HG03565 (cell line): ENCODE data around the gene GYPB.
"Not testable (repeated sequence)": the region's sequence is repeated elsewhere in the genome, so short reads cannot be mapped to it uniquely, and the experiment has no call there.

Experiments used
- ATAC-seq: cut with Tn5 transposase; IDR thresholded peaks from one replicate; pipeline ENCODE4 v1.9.1; 2021; ENCODE audit warnings: mild to moderate bottlenecking, moderate library complexity; ENCODE audit not compliant: unreplicated experiment

Gene GYPB

DNA sequence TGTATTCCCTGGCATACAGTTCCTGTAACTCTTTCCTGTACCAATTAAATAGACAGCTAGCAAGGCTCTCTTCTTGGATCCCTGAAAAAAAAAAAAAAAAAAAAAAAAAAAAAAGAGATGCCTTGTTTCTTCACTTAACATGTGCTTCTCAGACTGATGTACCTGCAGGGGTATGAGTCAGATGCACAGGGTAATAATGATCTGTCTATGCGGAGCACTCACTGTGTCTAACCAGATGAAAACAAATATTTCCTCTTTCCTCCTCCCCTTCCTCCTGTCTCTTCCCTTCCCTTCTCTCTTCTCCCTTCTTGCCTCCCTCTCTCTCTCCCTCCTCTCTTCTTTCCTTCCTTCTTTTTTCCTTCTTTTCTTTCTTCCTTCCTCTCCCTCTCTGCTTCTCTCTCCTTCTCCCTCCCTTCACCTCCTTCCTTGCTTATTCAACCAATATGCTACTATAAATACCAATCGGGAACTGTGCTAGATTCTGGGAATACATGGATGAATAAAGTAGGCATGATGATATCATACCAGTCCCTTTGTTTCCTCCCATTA, 3.0 kb downstream of the GYPB start:
- not testable (repeated sequence) for ATAC-seq

DNA sequence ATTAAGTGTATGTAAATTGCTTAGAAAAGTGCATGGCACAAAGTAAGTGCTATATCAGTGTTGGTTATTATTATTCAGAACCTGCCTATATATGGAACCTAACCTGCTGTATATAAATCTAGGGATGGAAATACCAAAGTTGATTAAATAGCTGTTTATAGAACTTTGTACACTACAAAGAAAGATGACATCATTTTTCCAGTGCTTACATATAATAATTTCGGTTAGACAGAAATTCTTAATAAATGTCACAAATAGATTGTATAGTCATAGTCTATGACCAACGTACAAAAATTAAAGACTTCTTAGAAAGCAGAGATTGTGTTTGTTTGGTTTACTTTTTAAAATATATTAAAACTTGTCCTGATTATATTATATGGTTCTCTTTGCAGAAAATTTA, 4.4 kb downstream of the GYPB start:
- ATAC-seq = no peak

GRCh38 chr4:144008602-144009001, 10.6 kb downstream of the GYPB start:
- not testable (repeated sequence) for ATAC-seq

GRCh38 chr4:144007960-144008359, 11.2 kb downstream of the GYPB start:
- ATAC-seq = not testable (repeated sequence)

- ATAC-seq = not testable (repeated sequence)
Observed at GRCh38 chr4:144006200-144006803, 12.9 kb downstream of the GYPB start.

- not testable (repeated sequence) for ATAC-seq
Observed at GRCh38 chr4:144005558-144005953, 13.6 kb downstream of the GYPB start.

DNA sequence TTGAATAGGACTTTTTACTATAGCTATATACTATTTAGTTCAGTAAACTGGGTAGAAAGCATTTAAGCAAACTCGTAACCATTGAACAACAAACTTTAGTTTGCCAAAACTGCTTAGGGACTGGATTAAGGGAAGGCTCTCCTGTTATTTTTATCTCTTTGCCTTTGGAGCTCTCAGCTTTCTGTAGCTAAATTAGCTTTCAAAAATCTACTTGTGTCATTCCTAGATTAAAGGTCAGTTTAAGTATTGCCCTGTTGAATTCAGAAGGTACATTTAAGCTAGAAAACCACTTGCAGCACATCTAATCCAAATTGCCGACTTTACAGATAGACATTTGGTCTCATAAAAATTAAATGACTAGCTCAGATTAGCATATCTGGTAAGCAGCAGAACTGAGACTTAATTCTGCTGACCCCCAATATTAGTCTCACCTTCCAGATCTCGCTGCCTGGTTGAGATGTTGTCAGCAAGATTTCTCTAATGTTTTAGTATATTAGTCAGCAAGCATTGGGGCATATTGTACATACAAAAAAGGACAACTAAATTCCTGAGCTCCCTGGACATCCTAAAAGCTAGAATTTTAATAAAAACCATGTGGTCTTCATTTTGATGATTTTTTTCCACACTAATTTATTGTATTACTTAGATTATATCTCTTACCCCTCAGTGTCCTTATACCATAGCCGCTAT, 14.2 kb downstream of the GYPB start:
- not testable (repeated sequence) for ATAC-seq

DNA sequence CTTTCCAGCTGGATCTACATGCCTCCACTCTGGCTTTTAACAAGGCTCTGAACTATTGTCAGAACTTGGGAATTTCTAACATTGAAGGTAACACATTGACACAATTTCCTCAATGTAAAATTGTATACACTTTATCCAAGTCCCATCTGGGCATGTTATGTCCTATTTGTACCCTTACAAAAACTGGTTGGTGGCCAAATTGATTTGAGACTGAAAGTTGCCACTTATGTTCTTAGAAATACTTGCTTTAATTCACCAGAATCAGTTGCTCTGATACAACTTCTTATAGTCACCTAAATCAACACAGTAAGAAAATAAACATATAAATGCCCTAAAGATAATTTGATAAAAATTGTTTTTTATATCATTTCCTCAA, 15.3 kb downstream of the GYPB start:
- ATAC-seq = not testable (repeated sequence)

- not testable (repeated sequence) for ATAC-seq
Observed at GRCh38 chr4:144003205-144003889, 15.8 kb downstream of the GYPB start.

GRCh38 chr4:144000331-144000995, 18.7 kb downstream of the GYPB start:
- ATAC-seq = not testable (repeated sequence)

- ATAC-seq = not testable (repeated sequence)
Observed at GRCh38 chr4:143996193-143996592, 23.0 kb downstream of the GYPB start.

DNA sequence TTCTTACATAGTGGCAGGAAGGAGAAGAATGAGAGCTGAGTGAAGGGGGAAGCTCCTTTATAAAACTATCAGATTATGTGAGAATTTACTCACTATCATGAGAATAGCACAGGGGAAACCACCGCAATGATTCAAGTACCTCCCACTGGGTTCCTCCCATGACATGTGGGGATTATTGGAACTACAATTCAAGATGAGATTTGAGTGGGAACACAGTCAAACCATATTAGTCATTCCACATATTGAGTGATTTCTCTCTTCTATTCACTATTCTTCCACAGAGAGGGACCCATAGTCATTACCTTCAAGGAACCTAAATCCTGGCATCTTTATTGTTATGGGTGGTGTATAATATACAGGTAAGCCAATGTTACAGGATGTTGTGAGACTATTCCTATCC, 27.4 kb downstream of the GYPB start:
- ATAC-seq = not testable (repeated sequence)

- ATAC-seq = not testable (repeated sequence)
Observed at GRCh38 chr4:143990717-143991116, 28.5 kb downstream of the GYPB start.

- ATAC-seq = no peak
Observed at GRCh38 chr4:143986180-143986579, 33.0 kb downstream of the GYPB start.

DNA sequence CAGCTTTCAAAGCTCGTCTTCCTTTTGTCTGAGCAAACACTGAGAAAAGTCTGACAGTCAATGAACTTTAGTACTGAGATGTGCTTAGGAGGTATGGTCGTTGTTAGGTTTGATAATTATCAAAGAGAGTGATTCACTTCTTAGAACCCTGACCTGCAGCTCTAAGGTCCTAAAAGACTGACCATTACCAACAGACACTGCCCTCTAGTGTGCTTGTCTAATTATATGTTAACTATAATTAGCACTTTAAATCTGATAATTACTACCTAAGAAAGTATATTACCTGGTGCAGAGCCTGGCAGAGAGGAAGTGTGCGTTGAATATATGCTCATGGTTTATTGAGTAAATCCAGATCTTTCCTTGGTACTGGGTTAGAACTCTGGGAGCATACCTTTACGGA, 38.4 kb downstream of the GYPB start:
- ATAC-seq = not testable (repeated sequence)

DNA sequence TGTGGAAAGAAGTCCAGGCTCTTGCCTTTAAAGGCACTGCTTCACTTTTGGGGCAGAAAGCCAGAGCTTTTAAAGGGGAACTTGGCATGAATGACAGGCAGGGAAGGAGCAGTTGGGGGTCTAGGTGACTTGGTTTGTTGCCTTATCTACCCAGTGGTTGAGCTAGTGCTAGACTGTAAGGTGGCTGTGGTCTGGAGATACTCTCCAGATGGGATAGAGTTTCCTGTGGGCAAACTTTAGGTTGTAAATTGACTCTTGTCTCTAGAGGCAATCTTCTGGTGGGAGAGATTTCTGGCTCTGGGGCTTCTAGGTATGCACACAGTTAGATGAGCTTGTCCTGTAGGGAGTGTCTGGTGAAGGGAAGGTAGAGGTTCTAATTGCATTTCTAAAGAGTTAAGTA, 43.7 kb downstream of the GYPB start:
- ATAC-seq = not testable (repeated sequence)

DNA sequence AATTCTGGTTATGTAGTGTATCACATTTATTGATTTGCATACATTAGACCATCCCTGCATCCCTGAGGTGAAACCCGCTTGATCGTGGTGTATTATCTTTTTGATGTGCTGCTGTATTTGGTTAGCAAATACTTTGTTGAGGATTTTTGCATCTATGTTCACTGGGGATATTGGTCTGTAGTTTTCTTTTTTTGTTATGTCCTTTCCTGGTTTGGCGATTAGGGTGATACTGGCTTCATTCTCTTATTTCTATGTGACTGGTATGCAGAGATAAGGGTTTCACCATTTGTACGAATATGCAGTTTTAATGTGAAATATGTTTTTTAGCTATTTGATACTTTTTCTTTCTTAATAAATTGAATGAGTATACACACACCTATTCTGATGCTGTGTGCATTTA, 45.2 kb downstream of the GYPB start:
- not testable (repeated sequence) for ATAC-seq

- ATAC-seq = no peak
Observed at GRCh38 chr4:143961075-143961474, 58.1 kb downstream of the GYPB start.

DNA sequence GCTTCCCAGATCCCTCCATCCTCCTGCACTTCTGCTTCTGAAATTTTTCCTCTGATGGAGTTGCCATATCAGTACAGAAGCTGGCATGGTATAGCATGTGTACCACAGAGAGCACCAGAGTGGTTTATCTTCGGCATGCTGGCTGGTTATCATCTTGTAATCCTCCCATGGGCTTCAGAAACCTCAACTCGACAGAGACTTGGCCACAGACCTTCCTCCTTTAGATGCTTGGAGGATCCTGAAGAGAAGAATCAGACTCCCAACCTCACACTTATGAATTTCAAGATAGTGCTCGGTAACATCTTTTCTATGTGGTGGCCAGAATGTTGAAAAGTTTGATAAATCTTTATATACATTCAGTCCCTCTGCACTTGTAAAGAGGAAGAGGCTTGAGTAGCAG, 63.9 kb downstream of the GYPB start:
- ATAC-seq = not testable (repeated sequence)

DNA sequence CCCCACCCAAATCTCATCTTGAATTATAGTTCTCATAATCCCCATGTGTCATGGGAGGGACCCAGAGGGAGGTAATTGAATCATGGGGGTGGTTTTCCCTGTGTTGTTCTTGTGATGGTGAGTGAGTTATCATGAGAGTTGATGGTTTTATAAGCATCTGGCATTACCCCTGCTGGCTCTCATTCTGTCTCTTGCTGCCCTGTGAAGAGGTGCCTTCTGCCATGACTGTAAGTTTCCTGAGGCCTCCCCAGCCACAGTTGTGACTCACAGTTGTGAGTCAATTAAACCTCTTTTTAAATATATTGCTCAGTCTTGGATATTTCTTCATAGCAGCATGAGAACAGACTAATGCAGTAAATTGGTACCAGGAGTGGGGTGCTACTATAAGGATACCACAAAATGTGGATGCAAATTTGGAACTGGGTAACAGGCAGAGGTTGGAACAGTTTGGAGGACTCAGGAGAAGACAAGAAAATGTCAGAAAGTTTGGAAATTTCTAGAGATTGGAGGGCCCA, 67.7 kb downstream of the GYPB start:
- ATAC-seq = not testable (repeated sequence)

DNA sequence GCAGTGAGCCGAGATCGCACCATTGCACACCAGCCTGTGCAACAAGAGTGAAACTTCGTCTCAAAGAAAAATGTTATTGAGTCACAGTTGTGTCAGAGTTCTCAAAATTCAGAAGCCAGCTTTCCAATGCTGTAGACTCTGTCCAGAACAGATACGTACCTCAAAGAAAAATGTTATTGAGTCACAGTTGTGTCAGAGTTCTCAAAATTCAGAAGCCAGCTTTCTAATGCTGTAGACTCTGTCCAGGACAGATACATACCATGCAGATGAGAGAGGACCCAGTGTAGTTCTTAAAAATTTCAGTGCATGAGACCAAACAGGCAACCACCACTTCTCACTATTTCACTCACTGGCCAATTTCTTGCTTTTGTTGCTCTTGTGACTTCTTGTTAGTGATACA, 68.2 kb downstream of the GYPB start:
- not testable (repeated sequence) for ATAC-seq
